Activated CD4-positive, alpha-beta T cell treated with anti-CD3 and anti-CD28 coated beads for 48 hours (primary cell): ENCODE results near the gene PDGFC.
A peak's percentile ranks its signal among the peaks of the same experiment; 100 is the strongest.

ENCODE experiments used
- DNase-seq: peaks from one replicate; pipeline ENCODE4 v3.0.0-alpha.2; 2020

PDGFC gene

DNA sequence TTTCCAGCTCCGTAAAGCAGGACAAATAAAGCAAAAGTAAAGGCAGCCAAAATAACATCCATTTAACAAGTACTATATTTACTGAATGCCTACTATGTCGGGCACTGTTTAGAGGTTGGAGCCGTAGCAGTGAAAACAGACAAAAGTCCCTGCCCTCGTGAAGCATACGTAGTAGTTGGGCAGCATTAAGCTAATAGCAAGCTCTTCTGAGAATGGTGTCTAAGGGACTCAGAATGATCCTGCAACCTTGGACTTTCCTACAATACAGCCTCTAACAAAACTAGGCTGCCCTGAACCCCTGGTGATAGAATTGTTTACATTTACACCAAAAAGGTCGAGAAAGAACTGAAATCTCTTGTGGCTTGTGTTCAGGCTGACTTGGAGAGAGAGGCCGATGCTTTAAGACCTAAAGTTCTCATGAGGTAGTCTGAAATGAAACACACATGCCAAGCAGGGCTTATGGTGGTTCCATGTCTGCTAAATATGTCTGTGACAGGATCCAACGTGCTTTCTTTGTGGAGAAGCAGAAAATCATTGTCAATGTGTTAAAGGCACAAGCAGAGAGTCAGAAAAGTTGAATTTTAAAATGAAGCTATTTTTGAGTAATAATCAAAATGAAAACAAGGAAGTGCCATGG, 898 bp upstream of the PDGFC start:
- DNase-seq = no peak

DNA sequence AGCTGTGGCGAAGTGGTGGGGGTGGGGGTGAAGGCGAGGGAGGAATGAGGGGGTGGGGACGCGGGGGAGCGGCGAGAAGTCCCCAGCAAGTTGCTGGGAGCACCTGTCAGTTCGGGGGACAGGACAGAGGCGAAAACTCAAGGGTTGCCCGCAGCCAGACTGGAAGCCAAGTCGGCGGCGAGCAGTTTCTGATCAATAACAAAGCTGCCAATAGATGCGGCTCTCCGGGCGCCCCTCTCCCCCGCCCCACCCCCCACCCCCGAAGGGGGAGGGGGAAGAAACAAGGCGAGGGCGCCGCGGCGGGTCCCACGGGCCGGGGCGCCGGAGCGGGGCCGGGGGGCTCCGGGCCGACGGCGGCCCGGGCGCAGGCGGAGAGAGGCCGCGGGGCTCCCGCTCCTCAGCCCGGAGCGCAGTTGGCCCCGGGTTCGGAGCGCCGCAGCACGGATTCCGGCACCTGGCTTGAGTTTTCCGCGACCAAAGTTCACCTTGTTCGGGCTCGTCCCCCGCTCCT, 379 bp downstream of the PDGFC start:
- DNase-seq = no peak

DNA sequence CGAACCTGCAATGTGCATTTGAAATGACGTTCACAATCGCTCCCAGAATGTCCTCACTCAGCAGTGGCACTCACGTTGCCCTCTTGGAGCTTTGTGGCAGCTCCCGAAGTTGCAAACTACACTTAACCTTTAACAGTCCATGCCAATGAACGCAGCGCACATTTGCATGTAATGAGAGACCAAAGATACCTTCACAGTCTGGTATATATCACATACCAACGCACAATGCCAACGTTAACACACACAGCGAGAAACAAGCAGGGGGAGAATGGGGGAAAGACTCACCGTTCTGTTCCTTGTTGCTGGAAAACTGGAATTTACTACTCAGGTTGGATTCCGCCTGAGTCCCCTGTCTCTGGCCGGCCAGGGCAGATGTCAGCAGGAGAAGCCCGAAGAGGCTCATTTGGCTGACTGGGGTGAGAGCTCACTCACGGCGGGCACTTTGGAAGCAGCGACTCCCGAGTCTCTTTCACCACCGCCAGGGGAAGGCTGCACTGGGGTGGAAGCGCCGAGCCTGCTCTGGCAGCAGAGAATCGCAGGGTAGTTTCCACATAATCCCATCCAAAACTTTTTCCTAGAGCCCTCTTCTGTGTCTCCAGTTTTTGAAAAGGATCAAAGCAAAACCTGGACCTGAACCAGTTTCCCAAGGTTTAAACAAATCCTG, 966 bp downstream of the PDGFC start:
- DNase-seq = peak; percentile 13

DNA sequence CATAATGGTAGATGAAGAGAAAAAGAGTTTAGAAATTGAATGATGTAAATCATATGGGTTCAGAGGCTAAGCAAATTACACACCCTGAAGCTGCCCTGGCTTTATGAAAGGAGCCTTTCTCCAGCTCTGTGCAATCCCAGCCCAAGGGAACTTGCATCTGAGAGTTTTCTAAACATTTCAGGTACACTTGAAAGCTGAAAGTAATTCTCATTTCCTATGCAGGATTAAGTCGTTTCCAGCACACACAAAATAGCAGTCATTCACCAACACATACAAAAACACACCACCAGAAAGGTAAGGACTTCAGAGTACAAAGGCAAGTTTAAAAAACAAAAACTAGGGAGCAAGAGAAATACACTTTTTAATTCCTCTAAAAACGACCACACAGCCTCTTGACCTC, 1.7 kb downstream of the PDGFC start:
- no peak for DNase-seq

DNA sequence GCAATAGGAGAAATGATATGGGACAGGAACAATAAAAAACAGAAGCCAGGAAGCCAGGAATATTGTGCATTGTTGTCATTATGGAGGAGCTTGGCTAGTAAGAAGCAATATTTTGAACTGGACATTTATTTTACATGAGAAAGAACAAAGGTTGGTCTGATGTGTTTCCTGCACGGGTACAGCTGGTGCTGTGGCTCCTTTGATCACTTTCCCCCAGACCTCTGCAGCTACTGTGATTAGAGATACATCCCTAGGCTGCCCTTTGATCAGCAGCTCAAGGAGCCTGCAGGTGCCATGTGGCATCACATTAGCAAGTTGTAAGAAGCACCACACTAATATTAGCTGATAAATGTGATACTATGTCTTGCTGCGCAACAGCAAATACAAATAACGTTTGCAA, 2.5 kb downstream of the PDGFC start:
- DNase-seq = no peak

DNA sequence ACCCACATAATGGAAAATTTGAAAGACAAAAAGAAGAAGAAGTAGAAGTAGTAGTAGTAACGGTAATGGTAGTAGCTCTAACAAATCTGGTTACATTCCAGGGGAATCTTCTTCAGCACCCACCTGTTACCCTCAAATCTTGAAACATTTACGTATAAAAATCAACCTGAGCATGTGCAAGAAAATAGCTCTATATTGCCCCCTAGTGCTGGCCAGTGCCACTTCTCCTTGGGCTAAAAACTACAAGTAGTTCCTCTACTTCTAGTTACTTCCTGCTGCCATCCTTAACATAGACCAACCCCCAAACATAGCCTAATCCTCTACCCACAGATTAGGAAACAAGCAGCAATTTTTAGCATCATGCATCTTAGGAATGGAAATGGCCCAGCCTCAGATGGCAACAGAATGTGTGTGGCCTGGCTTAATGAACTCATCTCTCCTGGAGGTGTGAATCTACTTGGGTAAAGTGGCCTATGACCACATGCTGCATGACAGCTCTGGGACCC, 3.1 kb downstream of the PDGFC start:
- peak; percentile 49 for DNase-seq

DNA sequence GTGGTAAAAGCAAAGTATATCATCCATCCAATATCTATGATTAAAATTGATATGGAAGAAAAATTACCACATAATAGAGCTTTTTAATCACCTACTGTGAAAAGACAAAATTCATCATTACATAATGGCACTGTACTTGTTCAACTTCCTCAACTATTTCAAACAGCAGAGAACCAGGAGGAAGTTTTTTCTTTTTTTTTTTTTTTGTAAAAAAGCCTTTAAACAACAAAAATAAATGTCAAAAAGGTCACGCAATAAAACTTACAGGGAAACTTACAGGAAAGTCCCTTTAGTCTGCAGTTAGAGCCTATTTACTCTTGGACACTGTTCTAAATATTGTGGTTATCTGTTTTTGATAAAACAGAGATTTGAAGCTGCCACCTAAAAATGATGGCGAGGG, 4.8 kb downstream of the PDGFC start:
- no peak for DNase-seq

DNA sequence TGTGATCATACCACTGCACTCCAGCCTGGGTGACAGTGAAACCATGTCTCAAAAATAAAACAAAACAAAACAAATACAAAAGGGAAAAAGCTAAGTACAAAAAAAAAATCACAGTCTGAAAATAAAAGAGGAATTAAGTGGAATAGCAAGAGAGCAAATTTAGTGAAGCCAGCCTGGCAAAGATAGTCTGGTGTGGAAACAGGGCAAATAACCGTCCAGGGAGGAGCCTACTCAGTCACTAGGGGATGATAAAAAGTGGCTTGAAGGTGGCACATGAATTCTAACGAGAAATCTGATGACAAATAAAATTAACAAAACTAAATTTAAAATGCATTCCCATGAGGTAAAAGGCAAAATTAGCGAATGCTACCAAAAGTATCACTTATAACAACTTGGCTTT, 8.2 kb downstream of the PDGFC start:
- no peak for DNase-seq

DNA sequence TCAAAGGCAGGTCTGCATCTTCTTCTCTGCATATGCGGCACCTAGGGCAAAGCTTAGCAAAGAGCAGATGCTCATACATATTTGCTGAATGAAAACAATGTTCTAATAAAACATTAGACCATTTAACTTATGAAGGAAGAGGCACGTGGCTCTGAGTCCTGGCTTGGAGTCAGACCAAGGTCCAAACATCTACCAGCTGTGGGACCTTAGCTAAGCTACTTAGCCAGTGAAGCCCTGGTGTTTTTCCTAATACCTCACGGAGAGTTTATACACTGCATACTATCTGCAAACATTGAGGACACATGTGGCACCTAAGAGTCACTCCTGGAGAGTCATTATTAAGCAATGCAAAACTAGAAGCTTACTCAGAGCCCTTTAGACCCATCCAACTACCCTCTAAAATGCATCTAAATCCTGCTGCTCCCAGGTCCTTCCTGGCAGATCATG, 9.0 kb downstream of the PDGFC start:
- no peak for DNase-seq

DNA sequence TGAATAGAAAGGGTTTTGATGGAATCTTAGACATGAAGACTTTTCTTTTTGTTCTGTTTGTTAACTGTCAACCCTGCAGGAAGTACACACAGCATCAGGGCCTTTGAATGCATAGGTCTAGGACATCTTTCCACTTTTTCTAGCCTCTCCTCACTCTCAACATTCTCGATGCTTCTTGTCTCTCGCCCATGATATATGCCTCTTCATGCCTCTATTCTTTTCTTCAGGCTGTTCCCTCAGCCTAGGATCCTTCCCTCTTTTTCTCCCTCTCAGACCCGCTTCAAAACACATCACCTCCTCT, 9.6 kb downstream of the PDGFC start:
- DNase-seq = no peak

DNA sequence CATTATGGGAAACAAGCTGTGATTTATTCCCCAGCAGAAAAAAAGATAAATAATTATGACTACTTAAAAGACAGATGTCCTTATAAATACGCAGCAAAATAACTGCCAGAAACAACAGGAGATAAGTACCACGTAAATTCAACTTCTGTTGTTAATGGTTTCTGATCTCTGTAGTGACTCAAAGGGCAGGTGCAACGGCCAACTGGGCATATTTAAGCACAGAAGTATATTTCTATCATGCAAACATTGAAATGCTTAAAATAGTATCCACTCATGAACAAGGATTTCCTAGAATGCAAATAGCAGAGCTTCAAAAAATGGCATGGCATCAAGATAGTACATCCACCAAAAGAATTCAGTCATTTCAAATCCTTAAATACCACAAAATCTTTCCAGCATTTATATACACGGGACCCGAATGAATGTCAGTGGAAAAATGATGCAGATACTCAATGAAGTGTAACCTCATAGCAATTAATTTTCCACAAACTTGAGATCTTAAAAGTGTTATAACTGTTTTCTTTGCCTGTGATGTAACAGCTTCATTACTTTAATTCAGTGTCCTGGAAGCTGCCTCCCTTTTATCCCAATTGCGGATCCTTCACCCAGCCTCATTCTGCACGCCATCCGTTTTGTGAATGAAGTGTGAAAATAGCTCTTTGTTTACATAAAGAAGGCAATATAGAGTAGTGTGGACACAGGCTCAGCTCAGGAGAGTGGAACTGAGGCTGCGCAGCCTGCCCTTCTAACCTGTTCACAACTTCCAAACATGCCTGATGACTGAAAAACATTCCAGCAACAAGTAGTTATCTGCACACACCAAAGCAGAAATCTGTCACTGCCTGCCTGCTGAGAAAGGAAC, 10.2 kb downstream of the PDGFC start:
- DNase-seq = no peak

DNA sequence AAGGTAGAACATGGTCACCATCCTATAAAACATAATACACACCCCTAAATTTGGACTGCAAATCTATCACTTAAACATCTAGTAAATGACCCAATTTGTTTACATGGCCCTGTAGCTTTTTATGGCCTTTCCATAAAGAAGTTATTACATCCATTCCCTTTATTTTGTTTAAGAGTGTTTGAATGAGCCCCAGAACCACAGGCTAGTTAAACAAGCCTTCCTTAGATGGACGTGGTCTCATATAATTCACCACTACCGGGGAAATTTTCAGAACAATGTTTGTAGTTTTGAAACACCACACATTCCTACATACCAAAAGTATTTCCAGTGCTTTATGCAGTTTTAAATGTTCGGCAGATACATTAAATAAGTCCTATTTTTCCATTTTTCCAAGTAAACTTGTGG, 12.3 kb downstream of the PDGFC start:
- no peak for DNase-seq

DNA sequence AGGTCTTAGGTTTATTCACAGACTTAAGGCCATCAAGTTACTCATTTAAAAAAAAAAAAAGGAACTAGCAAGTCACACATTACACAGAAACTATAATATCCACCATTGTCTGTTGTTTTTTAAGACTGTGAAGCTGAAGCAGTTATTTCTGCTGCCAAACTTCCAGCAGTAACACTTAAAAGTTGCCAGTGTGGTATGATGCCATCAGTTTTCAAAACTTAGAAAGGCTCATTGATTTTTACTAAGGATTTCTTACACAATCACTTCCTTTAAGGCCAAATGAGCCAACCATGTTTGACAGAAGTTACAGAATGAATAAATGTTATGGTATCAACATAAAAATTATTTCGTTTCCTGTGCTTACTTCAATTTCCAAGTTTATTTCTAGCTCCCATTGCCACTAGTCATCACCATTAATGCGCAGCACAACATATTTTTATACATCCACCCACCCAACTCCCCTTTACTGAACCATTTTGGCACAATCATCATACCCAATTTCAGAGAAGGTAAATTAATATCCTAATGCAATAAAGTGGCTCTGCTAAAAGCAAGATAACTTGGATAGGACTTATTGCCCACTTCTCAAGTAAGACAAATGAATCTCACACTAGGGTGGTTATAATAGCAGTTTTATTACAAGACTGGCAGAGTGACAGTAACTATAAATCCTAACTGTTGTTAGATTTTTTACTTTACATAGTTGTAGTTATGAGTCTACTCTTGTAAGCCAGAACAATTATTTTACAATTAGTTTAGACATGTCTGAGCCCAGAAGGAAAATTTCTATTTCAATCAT, 13.1 kb downstream of the PDGFC start:
- no peak for DNase-seq

DNA sequence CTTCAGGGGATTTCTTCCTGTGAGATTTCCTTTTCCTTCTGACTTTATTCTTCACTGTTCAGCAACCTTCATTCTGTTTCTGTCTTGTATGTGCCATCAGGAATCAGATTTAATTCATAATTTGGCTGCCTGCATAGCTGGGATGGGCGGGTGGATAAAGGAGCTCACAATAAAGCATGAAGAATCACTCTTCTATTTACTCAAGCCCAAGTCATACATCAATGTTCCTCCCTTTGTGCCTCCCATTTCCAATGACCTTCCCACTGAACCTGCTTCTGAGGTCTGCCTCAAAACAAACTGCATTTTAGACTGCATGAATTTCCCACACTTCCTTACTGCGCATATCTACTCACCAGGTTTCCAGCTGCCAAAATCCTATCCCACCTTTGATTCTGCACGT, 14.0 kb downstream of the PDGFC start:
- no peak for DNase-seq

DNA sequence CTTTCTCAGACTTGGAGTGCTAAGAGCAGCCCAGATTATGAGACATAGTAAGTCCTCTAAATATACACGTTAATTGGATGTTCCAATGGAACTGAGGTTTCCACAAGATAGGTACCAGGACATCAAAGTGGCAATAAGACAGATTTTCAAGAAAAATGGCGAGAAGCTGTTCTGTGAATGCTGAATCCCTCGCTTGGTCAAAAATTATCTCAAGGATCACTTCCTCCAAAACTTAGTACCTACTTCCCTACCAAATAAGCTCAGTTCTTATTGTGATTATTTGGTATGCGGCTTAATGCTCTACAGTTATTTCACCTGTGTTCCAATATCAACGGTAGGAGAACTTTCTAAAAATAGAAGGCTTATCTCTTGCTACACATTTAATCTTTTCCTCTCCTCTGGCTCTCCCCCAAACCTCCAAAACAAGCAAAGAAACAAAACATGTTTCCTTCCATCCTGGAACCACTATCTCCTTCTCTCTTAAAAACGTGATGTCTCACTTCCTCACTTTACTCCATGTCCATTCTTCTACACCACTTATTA, 14.7 kb downstream of the PDGFC start:
- no peak for DNase-seq

DNA sequence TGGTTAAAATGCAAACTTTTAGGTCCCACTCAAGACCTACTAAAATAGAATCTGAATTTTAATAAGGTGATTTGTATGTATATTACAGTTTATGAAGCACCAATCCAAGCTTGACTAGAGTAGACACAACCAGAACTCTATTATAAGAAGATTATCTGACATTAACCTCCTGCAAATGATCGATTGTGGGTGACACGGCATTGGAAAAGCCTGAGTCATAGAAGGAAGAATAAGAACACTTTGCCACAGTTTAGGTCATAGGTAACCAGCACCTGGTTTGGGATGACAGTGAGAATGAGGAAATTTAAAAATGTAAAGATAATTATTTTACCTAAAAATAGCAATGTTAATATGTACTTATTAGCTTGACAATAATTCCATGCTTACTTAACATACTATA, 15.2 kb downstream of the PDGFC start:
- DNase-seq = no peak

DNA sequence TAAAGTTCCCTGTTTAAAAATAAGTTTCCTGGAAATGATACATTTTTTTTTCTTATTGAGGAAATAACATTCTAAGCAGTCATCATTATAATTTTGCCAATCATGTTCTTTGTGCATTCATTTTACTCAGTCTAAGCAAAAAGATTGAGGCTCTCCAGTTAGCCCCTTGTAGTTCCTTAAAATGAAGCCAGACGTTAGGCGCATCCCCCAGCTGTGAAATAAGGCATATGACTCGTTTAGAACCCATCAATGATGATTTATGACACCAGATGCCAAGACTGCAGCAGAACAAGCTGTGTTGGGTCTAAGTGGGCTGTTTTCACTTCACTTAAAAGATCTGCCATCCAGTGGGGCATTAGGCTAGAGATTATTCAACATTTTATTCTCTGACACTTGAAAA, 17.0 kb downstream of the PDGFC start:
- no peak for DNase-seq

DNA sequence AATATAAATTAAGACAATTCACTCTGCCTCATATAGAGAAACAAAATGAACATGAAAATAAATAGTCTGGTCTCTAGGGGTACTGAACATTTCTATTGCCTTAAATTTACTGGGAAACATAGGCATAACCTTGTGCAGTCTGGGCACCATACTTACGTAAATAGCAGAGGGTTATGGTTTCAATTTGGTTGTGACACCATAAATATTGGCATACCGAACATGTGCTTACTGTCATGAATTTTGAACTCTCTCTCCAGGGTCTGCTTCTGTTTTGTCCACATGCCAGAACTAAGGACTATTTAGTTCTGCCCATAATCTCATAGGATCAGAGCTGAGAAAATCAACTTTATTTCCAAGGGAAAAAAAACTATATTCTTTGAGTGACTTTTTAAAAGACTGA, 17.6 kb downstream of the PDGFC start:
- no peak for DNase-seq

DNA sequence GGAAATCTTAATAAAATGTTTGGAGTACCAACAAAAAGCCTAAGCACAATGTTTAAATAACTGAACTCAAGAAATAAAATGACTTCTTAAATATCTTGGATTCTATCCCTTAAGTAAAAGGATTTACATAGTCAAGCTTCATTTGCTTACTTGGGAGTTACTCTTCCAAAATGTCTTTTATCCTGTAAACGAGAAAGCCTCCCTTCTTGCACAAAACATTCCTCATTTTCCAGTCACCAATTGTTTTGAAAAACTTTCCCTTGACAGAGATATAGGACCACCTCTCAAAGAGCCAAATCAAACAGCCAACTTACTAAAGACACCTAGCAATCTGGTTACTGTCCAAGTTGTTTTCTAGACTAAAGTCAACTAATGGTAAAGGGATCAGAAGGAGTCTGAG, 18.6 kb downstream of the PDGFC start:
- DNase-seq = no peak

DNA sequence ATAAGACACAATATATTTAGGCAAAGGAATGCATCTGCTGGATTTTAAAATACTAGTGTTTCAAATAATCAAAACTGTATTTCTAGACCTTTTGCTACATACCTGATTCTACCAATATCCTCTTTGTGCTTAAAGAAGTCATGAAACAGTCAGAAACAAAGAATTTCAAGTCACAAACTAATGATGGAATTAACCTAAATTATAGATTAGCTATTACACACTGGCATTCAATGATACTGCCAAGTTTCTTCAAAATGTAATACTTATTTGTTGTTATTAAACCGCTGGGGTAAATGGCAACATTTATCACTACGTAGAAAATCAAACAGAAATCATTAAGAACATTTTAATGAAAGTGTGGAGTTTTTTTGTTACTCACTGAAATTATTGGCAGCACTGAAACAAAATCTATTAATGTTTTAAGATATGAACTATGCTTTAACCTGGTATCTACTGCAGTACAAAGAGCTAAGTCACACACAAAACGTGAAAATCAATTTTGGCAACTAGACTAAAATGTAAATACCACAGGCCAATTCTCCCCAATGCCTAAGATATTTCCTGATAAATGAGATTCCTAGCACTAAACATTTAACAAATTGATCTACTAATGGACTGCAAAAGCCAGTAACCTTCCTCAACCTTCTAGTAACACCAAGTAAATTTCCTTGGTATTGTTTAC, 19.4 kb downstream of the PDGFC start:
- no peak for DNase-seq

DNA sequence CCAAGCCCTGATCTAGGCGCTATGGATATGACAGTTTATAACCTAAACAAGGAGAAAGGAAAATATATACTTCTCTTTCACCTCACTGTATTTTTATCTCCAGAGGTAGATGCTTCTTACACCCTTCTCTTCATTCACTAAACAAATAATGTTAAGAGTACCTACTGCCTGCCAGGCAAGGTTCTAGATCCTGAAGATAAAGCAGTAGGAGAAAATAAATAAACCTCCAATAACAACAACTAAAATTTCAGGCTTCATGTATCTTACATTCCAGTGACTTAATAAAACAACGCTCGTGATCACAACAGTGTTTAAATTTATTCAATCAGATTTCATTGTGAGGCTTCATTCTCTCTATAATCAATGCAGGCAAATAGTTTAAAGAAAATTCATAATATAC, 20.7 kb downstream of the PDGFC start:
- DNase-seq = no peak

DNA sequence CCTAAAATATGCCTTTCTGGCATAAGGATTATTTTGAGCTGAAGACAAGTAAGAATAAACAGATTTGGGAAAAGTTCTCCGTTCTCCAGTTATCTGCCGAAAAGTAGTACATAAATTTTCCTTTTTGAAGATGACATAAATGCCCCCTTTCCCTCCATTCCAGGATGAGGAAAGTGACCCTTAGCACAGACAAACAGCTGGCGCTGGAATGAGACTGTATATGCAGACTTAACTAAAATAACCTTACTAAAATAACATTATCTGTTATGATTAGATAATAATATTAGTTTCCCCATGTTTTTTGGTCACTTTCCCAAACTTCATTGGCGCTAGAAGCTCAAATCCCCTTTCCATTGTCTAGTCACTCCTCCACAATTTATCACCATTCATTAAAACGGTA, 21.5 kb downstream of the PDGFC start:
- DNase-seq = no peak
